SJCRH30 (cell line): ENCODE measurements around the gene TRIM69. TPM values are rescaled to one million over a fixed set of nuclear protein-coding genes. Genes with fewer than 3 reads are reported as not detected.
"Not testable (repeated sequence)": the region's sequence is repeated elsewhere in the genome, so short reads cannot be mapped to it uniquely, and the experiment has no call there.

Experiments
- DNase-seq, 2 experiments: peaks; one replicate each; pipeline ENCODE4 v3.0.0-alpha.2; 2015 to 2020
- H3K27ac ChIP-seq: fragments of 250-450 bp; sonication (Bioruptor Pico); 2 replicates; pipeline ENCODE4 v1.5.1; 2020; ENCODE audit warnings: mild to moderate bottlenecking, moderate library complexity
- H3K27me3 ChIP-seq: fragments of 250-450 bp; sonication (Bioruptor Pico); 2 replicates; pipeline ENCODE4 v1.5.1; 2020; ENCODE audit warnings: mild to moderate bottlenecking, moderate library complexity
- H3K36me3 ChIP-seq: fragments of 250-450 bp; sonication (Bioruptor Pico); 2 replicates; pipeline ENCODE4 v1.5.1; 2020; ENCODE audit warnings: mild to moderate bottlenecking, moderate library complexity
- H3K4me1 ChIP-seq: fragments of 250-450 bp; sonication (Bioruptor Pico); 2 replicates; pipeline ENCODE4 v1.5.1; 2020; ENCODE audit warnings: mild to moderate bottlenecking, moderate library complexity
- H3K4me3 ChIP-seq: fragments of 250-450 bp; sonication (Bioruptor Pico); 2 replicates; pipeline ENCODE4 v1.5.1; 2020; ENCODE audit warnings: mild to moderate bottlenecking, moderate library complexity
- H3K9me3 ChIP-seq: fragments of 250-450 bp; sonication (Bioruptor Pico); replicated peaks from 2 replicates; pipeline ENCODE4 v1.5.1; 2020; ENCODE audit warnings: mild to moderate bottlenecking, moderate library complexity
- total RNA-seq: library from RNA; depleted of rRNA; stranded (reverse); fragments of >200 nt; shearing (Covaris generic); gene quantifications from 2 replicates; pipeline ENCODE4 v1.2.3, GENCODE V29; 2014

Gene TRIM69
- total RNA-seq, 1 experiment from 2014 or later: 15.7 TPM

DNA sequence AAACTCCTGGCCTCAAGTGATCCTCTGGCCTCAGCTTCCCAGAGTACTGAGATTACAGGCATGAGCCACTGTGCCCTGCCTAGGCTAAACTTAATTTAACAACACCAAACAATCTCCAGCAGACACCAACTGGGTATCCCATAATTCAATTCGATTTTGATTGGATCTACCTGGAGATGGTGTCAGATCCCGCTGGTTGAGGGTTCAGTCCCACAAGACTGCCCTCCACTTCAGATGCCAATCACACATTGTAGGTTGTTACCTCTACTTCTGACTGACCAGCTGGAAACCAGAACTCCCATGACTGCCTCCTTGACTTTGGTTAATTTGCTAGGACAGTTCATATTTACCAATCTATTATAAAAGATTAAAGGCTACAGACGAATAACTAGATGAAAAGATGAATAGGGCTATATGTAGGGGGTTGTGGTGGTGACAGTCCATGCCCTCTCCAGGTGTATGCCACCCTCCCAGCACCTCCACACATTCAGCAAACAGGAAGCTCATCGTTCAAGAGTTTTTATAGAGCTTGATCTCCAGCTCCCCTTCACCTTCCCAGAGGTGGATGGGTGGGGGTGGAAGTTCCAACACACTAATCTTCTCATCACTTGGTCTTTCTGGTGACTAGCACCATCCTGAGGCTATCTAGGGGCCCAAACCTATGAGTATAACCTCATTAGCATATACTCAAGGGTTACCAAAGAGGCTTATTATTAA, 15.7 kb upstream of the TRIM69 start:
- H3K27ac ChIP-seq: no peak overlapping the region
- DNase-seq: no peak
- no peaks in the 10 kb centered on the region for H3K4me1 ChIP-seq
- no peaks in the 10 kb centered on the region for H3K9me3 ChIP-seq
- H3K27me3 ChIP-seq: no peaks in the 10 kb centered on the region
- peaks cover 34% of the 10 kb centered on the region for H3K36me3 ChIP-seq
- H3K4me3 ChIP-seq: no peak overlapping the region

DNA sequence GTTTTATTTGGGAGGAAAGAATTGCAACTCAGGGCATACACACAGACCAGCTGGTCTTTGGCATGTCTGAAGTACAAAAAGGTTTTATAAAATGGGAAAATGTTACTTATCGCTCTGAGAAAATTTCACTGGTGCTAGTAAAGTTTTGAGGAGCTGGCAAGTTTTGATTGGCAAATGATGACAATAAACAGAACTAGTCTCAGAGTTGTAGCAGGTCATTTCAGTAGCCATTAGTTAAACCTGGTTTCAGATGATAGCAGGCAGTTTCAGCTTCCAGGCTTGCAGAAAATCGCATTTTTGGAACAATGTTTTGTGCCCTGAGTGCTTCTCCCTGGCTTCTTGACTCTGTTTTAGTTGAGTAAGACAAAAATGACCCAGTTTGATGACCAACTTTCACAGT, 14.3 kb upstream of the TRIM69 start:
- Histone ChIP-seq H3K27ac (no peak overlapping the region), H3K27me3 (no peaks in the 10 kb centered on the region), H3K4me3 (no peak overlapping the region), H3K9me3 (no peaks in the 10 kb centered on the region), H3K36me3 (peaks cover 20% of the 10 kb centered on the region), H3K4me1 (peaks cover 9% of the 10 kb centered on the region)
- DNase-seq: no peak

DNA sequence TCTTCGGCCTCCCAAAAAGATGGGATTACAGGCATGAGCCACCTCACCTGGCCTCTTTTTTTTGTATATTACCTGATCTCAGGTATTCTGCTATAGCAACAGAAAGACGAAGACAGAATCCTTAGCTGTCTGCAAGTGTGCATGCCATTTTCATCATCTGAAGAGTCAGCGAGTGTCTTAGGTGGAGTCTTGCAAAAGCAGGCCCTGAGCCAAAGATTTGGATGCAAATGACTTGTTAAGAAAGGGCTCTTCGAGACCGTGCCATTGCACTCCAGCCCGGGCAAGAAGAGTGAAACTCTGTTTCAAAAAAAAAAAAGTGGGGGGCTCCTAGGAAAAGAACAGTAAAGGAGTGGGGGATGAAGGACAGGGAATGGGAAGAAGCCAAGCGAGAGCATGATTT, 10.2 kb upstream of the TRIM69 start:
- no peaks in the 10 kb centered on the region for H3K27me3 ChIP-seq
- H3K9me3 ChIP-seq: no peaks in the 10 kb centered on the region
- no peaks in the 10 kb centered on the region for H3K36me3 ChIP-seq
- H3K4me3 ChIP-seq: no peak overlapping the region
- peaks cover 22% of the 10 kb centered on the region for H3K4me1 ChIP-seq
- no peak for DNase-seq
- peak overlapping the region; percentile 38 for H3K27ac ChIP-seq

DNA sequence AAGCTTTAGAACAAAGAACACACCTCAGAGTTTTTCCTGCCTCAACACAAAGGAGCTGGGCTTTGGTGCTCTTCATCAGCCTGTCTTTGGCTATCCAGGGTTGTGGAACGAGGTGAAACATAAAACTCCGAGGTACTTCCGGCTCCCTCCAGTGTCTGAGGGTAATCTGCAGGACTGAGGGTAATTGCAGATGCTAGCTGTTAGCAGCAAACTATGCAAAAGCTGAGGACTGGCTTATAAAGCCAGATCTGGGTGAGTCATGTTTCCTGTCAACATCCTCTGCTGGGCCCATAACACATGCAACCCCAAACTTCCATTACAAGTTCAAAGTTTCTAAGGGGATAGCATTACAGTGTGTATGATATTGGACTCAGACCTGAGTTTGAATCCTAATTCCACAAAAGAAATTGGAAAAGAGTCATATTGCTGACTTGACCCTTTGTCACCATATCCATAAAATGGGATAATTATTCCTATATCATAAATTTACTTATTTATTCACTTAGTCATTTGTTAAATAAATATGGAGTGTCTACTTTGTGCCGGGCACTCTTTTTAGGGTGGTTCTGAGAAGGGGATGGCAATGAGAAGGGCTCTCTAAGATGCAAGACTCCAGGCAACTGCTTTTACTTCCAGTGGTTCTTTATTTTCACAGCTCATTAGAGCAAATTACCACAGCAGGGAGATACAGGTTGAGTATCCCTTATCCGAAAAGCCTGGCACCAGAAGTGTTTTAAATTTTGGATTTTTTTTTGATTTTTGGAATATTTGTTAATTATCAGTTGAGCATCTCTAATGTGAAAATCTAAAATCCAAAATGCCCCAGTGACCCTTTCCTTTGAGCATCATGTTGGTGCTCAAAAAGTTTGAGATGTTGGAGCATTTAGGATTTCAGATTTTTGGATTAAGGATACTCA, 9.5 kb upstream of the TRIM69 start:
- peak; percentile 68 to 82 for DNase-seq
- Histone ChIP-seq H3K36me3 (no peaks in the 10 kb centered on the region), H3K4me3 (no peak overlapping the region), H3K4me1 (peaks cover 22% of the 10 kb centered on the region), H3K27ac (peak overlapping the region; percentile 38), H3K9me3 (no peaks in the 10 kb centered on the region), H3K27me3 (no peaks in the 10 kb centered on the region)

DNA sequence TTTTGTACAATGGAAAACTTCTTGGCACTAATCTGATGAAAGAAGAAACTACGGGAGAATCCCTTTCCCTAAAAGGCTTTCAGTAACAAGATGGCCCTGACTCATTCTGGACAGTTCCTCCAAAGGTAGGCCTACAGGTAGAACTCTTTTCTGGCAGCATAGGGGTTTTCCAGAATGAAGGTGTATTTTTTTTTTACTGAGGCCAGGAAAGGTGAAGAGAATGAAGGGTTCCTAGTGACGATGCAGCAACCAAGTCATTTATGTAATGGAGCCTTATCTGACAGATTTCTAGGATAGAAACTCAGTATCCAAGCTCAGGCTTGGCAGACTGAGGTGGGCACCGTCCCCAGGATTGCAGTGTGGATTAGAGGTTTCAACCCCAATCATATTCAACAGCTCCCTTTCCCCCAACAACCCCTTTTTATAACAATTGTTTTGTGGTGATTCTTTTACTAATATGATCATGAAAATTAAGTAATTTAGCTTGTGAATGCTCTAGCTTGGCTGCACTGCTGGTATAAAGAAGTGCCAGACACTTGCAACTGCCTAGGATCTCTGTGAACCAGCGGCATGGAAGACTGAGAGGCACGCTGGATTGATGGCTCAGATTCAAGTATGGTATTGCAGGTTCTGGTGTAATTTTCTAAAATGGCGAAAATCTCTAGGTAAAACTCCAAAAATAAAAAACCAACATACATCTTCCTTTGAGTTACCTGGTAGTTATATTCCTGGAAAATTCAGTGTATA, 8.7 kb upstream of the TRIM69 start:
- Histone ChIP-seq H3K4me1 (peaks cover 22% of the 10 kb centered on the region), H3K27me3 (no peaks in the 10 kb centered on the region), H3K4me3 (peak overlapping the region; percentile 73), H3K36me3 (no peaks in the 10 kb centered on the region), H3K9me3 (no peaks in the 10 kb centered on the region), H3K27ac (peak overlapping the region; percentile 67)
- DNase-seq: no peak

DNA sequence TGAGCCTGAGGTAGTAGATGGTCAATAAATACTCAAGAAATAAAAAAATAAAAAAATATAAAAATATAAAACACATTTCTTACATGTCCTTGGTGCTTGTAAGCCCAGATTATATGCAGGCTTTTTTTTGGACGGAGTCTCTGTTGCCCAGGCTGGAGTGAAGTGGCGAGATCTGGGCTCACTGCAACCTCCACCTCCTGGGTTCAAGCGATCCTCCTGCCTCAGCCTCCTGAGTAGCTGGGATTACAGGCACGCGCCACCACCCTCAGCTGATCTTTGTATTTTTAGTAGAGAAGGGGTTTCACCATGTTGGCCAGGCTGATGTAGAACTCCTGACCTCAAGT, 8.1 kb upstream of the TRIM69 start:
- not testable (repeated sequence) for H3K27me3 ChIP-seq, H3K36me3 ChIP-seq, DNase-seq, H3K9me3 ChIP-seq
- Histone ChIP-seq H3K4me1 (peaks cover 22% of the 10 kb centered on the region), H3K27ac (peak overlapping the region; percentile 67), H3K4me3 (peak overlapping the region; percentile 73)

DNA sequence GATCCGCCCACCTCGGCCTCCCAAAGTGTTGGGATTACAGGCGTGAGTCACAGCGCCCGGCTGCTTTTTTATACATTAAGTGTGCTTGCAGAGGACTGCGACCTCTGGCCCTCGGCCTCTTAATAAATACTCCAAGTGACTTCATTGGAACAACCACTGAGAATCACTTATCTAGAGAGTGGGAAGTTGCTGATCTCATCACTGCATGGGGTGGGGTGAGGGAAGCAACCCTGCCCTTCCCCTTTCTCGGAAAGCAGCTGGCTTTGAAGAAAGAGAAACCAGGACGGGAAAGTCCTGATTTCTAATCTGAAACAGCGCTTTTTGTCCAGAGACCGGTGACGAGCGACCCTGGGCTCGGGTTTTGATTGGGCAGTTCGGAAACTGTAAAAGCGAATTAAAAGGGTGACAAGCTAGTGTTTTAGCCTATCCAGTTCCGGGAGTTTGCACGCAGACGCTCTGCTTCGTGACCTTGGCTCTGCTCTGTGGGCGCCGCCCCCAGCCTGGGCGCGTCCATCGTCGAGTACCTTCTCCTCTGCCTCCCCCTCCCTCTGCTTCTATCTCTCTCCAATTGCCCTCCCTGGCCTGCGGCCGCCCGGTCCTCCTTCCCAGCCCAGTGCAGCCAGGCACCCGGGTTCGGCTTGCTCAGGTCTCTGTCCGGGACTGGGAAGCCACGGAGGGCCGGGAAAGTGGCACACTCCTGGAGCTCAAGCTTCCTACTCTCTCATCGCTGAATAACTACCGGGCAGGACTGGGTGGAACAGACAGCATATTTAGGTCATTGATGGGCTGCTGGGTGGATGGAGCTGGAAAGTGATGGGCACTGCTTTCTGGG, 7.5 kb upstream of the TRIM69 start:
- H3K27ac ChIP-seq: peak overlapping the region; percentile 67
- peak; percentile 94 to 98 for DNase-seq
- no peaks in the 10 kb centered on the region for H3K36me3 ChIP-seq
- H3K27me3 ChIP-seq: no peaks in the 10 kb centered on the region
- H3K4me3 ChIP-seq: peak overlapping the region; percentile 73
- H3K9me3 ChIP-seq: no peaks in the 10 kb centered on the region
- peaks cover 22% of the 10 kb centered on the region for H3K4me1 ChIP-seq

DNA sequence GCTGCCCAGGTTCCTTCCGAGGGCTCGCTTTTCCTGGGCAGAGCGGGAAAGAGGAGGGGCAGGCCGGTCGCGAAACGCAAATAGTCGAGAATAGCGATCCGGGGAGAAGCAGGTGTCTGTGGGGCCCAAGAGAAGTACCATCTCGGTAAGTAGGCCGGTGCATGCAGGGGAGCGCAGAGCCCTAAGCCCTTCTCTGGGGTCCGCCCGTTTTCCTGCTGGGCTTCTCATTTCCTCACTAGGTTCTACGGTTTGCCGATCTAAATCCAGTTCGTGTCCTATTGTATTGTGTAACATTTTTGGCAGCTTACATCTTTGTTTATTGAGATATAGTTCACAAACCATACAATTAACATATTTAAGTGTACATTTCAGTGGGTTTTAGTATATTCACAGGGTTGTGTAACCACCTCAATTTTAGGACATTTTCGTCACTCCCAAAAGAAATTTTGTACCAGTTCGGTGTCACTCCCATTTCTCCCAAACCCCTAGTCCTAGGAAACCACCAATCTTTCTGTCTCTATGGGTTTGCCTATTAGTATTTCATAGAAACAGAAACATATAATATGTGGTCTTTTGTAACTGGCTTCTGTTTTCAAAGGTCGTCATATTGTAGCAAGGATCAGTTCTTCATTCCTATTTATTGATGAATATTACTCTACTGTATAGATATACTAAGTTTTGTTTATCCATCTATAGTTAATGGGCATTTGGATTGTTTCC, 6.8 kb upstream of the TRIM69 start:
- Histone ChIP-seq H3K27me3 (no peaks in the 10 kb centered on the region), H3K4me1 (peaks cover 22% of the 10 kb centered on the region), H3K27ac (peak overlapping the region; percentile 67), H3K9me3 (no peaks in the 10 kb centered on the region), H3K4me3 (peak overlapping the region; percentile 73), H3K36me3 (no peaks in the 10 kb centered on the region)
- DNase-seq: peak in 1 of 2 experiments; percentile 57

DNA sequence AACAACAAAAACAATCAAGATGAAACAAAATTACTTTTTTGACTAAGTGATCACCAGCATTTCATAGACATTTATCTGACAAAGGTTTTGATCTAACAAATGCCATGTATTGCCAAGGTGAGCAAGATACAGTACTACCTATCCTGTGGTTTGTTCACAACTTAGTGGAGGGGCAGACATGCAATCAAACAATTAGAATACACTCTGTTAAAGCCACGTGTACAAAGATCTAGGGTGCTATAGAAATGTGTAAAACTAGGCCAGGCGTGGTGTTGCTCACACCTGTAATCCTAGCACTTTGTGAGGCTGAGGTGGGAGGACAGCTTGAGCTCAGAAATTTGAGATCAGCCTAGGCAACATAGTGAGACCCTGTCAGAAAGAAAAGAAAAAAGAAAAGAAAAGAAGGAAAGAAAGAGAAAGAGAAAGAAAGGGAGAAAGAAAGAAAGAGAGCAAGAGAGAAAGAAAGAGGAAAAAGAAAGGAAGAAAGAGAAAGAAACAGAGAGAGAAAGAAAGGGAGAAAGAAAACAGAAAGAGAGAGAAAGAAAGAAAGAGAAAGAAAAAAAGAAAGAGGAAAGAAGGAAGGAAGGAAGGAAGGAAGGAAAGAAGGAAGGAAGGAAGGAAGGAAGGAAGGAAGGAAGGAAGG, 1.4 kb upstream of the TRIM69 start:
- Histone ChIP-seq H3K9me3 (no peaks in the 10 kb centered on the region), H3K27ac (no peak overlapping the region), H3K27me3 (no peaks in the 10 kb centered on the region), H3K4me1 (peaks cover 4% of the 10 kb centered on the region; the same call in 1 of the 2 replicates), H3K36me3 (no peaks in the 10 kb centered on the region), H3K4me3 (no peak overlapping the region)
- DNase-seq: no peak

DNA sequence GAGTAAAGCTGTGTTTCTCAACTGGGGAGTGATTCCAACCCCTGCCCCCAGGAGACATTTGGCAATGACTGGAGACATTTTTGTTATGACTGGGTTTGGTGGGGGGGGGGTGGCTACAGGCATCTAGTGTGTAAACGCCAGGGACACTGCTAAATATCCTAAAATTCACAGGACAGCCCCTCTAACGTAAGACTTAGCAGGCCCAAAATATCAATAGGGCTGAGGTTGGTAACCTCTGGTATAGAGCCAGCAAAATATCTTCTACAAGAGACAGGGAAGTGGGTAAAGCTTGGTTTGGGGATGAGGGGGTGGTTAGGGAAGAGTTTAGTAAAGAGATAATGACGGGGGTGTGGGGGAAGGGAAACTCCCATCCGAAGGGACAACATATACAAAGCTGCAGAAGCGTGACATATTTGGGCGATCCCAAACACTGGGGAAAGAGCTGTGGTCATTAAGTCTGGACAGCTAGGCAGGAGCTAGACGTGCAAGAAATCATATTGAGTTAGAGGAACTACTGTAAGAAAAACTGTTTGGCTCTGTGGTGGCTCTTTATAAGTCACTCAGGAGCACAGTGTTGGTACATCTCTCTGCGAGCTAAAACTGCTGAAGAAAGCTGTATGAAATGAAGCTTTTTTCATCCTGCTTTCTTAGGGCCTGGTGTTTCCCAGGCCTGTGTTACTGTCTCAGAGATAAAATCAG, 697 bp upstream of the TRIM69 start:
- Histone ChIP-seq H3K27me3 (no peaks in the 10 kb centered on the region), H3K4me1 (peaks cover 4% of the 10 kb centered on the region; the same call in 1 of the 2 replicates), H3K36me3 (no peaks in the 10 kb centered on the region), H3K4me3 (no peak overlapping the region), H3K27ac (no peak overlapping the region), H3K9me3 (no peaks in the 10 kb centered on the region)
- DNase-seq: no peak

DNA sequence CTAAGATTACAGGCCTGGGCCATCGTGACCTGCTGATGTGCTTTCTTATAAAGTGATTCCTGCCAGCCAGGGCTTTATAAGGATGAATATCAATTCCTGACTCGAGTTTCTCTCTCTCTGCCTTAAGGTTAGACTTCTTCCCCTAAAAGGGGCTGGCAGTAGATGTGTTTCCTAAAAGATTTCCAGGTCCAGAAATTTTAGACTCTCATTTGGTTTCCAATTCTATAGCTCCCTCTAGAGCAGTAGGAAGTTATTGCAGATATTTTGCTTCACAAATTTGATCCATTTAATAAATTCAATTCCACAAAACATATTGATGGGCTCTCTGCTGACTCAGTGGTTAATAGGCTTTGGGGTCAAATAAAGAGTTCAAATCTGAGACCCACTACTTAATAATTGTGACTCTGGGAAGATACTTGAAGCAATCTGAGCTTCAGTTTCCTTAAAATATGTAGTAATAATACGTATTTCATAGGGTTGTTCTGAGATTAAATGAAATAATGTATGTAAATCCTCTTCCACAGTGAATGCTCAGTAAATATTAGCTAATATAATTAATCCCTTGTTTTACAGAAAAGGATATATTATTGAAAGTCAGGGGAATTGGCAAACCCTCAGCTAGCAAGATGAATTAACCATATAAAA, 2.1 kb downstream of the TRIM69 start:
- no peaks in the 10 kb centered on the region for H3K9me3 ChIP-seq
- DNase-seq: peak in 1 of 2 experiments; percentile 76

DNA sequence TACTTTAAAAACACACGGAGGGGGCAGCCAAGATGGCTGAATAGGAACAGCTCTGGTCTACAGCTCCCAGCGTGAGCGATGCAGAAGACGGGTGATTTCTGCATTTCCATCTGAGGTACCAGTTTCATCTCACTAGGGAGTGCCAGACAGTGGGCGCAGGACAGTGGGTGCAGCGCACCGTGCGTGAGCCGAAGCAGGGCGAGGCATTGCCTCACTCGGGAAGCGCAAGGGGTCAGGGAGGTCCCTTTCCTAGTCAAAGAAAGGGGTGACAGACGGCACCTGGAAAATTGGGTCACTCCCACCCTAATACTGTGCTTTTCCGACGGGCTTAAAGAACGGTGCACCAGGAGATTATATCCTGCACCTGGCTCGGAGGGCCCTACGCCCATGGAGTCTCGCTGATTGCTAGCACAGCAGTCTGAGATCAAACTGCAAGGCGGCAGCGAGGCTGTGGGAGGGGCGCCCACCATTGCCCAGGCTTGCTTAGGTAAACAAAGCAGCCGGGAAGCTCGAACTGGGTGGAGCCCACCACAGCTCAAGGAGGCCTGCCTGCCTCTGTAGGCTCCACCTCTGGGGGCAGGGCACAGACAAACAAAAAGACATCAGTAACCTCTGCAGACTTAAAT, 3.0 kb downstream of the TRIM69 start:
- not testable (repeated sequence) for H3K27ac ChIP-seq, H3K27me3 ChIP-seq, H3K36me3 ChIP-seq, H3K9me3 ChIP-seq, H3K4me1 ChIP-seq, DNase-seq, H3K4me3 ChIP-seq

More for the DNA sequence above, 2.1 kb downstream of the TRIM69 start:
- no peak overlapping the region for H3K27ac ChIP-seq
- peaks cover 4% of the 10 kb centered on the region; the same call in 1 of the 2 replicates for H3K4me1 ChIP-seq
- H3K27me3 ChIP-seq: no peaks in the 10 kb centered on the region
- H3K36me3 ChIP-seq: no peaks in the 10 kb centered on the region
- H3K4me3 ChIP-seq: no peak overlapping the region
